NK-92 treated with Interleukin-12 subunit alpha and Interleukin-12 subunit beta, amount 100 ng/mL, for 24 hours (cell line): ENCODE results near the gene AFAP1.

Experiments used
- DNase-seq: peaks from one replicate; lab custom pipeline; 2025; lab: John Stamatoyannopoulos, UW

AFAP1 gene, protein sequence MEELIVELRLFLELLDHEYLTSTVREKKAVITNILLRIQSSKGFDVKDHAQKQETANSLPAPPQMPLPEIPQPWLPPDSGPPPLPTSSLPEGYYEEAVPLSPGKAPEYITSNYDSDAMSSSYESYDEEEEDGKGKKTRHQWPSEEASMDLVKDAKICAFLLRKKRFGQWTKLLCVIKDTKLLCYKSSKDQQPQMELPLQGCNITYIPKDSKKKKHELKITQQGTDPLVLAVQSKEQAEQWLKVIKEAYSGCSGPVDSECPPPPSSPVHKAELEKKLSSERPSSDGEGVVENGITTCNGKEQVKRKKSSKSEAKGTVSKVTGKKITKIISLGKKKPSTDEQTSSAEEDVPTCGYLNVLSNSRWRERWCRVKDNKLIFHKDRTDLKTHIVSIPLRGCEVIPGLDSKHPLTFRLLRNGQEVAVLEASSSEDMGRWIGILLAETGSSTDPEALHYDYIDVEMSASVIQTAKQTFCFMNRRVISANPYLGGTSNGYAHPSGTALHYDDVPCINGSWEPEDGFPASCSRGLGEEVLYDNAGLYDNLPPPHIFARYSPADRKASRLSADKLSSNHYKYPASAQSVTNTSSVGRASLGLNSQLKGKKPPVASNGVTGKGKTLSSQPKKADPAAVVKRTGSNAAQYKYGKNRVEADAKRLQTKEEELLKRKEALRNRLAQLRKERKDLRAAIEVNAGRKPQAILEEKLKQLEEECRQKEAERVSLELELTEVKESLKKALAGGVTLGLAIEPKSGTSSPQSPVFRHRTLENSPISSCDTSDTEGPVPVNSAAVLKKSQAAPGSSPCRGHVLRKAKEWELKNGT

GRCh38 chr4:7939377-7940108 lies at the start of gene AFAP1:
Gene AFAP1, minus strand, starts transcription at chr4:7939861. Its CDS starts 67,783 bp downstream, at chr4:7872078.
- no peak for DNase-seq

GRCh38 chr4:7988437-7988836 lies 48.8 kb upstream of the AFAP1 start:
- no peak for DNase-seq

DNA sequence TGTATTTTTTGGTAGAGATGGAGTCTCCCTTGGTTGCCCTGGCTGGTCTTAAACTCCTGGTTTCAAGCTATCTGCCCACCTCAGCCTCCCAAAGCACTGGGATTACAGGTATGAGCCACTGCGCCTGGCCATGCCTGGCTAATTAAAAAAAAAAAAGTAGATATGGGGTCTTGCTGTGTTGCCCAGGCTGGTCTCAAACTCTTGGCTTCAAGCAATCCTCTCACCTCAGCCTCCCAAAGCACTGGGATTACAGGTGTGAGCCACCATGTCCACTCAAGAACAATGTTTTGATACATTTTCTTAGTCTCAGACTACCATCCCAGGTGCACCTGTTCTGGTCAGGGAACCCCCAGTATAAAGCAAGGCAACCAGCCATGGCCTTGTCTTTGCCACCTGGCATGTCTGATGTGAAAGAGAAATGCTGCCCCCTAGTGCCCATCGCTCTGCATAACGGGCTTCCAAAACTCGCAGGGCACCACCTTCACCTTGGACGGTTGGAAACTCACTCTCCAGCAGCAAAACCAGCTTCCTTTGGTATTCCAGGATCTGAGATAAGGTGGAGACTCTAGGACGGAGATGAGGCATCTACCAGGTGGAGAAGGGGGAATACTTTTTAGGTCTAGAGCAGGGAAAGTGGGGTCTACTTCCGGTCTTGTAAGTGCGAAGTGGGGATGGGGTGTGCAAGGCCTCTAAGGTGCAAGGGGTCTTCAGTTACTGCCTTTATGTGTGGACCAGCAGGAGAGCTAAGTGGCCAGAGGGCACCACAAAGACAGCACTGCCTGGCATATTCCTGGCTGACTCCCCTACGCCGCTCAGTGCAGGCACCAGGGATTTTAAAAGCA lies 47.7 kb upstream of the AFAP1 start:
- peak; percentile 38 for DNase-seq

GRCh38 chr4:7985891-7986441 lies 46.3 kb upstream of the AFAP1 start:
- no peak for DNase-seq

GRCh38 chr4:7985072-7985471 lies 45.4 kb upstream of the AFAP1 start:
- no peak for DNase-seq

GRCh38 chr4:7984286-7984925 lies 44.7 kb upstream of the AFAP1 start:
- no peak for DNase-seq

DNA sequence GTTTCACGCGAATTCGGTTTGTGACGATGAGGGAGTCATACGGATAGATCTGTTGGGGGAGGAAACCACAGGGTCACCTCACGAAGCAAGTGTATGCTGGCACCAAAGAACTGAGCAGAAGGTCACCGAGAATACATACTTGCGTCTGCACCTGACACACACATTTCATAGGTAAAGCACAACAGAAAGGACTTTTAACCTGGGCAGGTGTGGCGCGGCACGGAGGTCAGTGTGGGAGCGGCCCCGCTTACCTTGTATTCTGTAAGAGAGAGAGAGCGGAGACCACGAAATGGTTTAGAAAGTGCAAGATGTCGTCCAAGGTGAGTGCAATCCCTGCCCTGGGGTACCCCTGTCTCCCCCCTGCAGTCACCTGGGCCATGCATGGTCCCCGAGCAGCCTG lies 43.6 kb upstream of the AFAP1 start:
- DNase-seq = no peak

DNA sequence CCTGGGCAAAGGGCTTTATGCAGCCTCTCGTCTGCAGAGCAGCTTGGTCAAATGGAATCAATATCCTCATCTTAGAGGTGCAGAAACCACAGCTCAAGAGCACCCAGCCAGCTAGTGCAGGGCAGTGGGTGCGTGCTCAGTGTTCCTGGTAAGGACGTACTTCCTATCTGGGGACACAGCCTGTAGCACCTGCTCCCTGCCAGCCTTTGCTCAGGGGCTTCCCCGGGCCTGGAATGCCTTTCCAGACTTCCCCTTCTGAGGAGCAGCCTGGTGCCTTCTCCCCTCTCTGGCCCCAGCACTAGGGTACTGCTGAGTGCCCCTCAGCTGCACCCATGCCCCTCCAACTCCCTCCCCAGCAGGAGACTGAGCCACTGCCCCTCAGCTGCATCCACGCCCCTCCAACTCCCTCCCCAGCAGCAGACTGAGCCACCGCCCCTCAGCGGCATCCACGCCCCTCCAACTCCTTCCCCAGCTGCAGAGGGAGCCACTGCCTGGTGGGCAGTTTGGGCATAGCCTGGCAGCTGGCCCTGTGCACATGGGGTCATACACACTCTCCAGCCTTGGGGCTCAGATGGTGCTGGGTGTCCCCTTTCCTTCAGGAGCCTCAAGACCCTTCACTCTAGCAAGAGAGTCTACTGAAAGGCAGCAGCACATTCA lies 42.2 kb upstream of the AFAP1 start:
- no peak for DNase-seq

DNA sequence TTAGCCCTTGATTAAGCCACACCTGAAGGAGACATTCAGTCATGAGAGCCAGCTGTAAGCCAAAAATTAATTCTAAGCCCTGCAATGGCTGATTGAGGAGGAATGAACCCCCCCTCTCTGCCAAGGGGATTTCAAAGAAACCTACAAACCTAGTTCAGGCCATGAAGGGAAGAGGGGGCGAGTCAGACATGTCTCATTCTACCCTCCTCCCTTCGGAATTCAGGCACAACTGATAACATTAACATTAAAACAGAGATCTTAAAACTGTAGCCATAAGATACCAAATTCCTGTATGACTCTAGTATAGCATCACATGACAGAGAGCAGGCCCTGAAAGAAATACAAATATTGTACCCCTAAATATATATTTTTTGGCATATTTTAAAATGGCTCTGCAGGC lies 40.4 kb upstream of the AFAP1 start:
- no peak for DNase-seq

- DNase-seq = no peak
These were observed 39.9 kb upstream of the AFAP1 start for GRCh38 chr4:7979652-7979968.

DNA sequence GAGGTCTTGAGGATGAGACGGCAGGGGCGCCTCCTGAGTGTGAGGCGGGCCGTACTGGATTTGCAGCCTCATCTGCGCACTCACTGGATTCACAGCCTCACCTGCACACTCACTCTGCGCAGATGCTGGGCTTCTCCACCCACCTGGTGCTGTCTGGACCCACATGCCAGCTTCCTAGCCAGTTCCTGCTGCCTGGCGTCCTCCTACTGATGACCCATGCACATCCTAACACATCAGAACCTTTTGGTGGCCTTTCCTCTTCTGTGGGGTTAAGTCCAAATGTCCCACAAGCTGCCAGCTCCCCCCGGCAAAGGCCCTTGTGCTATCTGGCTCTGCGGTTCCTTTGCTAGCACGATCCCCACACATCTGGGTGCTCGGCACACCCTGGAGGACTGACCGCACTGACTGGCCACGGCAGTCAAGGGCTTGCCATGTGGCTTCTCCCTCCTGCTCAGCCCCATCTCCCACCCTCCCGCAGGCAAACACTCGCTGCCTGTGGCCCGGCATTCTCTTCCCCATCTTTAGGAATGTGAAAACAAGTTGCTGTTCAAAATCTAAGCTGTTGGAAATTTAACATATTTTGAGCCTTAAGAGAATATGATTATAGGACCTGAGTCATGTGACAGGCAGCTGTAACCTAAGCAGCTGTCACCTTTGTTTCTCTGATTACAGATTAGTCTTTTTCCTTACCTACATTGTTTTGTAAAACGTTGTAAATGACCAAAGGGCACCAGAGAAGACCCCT lies 39.4 kb upstream of the AFAP1 start:
- no peak for DNase-seq

DNA sequence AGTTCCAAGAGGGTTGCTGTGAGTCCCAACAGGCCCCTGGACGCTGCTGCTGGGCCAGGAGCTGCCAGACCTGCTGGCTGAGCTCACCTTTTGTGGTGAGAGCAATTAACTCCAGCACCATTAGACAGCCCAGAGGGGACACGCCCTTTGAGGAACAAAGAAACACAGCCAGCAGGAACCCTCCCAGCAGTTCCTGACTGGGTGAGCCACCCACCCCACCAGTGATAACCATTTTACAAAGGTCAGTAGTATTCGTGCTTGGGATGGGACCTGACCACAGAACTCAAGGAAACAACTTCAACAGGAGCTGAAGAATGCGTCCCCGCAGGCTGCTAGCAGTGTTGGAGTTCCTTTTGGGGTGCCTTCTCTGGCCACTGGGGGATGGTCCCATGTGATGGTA lies 38.8 kb upstream of the AFAP1 start:
- no peak for DNase-seq

- DNase-seq = no peak
These were observed 37.0 kb upstream of the AFAP1 start for GRCh38 chr4:7976634-7977033.

- no peak for DNase-seq
These were observed 36.4 kb upstream of the AFAP1 start for GRCh38 chr4:7976025-7976424.

DNA sequence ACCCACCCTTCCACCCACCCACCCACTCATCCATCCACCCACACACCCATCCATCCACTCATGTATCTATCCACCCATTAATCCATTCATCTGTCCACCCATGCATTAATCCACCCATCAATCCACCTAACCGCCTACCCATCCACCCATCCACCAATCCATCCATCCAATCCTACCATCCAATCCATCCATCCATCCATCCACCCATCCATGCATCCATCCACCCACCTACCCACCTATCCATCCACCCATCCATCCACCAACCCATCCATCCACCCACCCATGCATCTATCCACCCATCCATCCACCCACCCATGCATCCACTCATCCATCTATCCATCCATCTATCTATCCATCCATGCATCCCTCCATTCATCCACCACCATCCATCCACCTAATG lies 34.8 kb upstream of the AFAP1 start:
- DNase-seq = no peak

- DNase-seq = no peak
These were observed 33.9 kb upstream of the AFAP1 start for GRCh38 chr4:7973545-7973981.

- DNase-seq = no peak
These were observed 32.3 kb upstream of the AFAP1 start for GRCh38 chr4:7971881-7972500.

GRCh38 chr4:7971159-7971631 lies 31.5 kb upstream of the AFAP1 start:
- DNase-seq = no peak

GRCh38 chr4:7970361-7970946 lies 30.8 kb upstream of the AFAP1 start:
- DNase-seq = no peak
